ENCODE measurements around the gene SCARB2.

The SCARB2 gene

DNA sequence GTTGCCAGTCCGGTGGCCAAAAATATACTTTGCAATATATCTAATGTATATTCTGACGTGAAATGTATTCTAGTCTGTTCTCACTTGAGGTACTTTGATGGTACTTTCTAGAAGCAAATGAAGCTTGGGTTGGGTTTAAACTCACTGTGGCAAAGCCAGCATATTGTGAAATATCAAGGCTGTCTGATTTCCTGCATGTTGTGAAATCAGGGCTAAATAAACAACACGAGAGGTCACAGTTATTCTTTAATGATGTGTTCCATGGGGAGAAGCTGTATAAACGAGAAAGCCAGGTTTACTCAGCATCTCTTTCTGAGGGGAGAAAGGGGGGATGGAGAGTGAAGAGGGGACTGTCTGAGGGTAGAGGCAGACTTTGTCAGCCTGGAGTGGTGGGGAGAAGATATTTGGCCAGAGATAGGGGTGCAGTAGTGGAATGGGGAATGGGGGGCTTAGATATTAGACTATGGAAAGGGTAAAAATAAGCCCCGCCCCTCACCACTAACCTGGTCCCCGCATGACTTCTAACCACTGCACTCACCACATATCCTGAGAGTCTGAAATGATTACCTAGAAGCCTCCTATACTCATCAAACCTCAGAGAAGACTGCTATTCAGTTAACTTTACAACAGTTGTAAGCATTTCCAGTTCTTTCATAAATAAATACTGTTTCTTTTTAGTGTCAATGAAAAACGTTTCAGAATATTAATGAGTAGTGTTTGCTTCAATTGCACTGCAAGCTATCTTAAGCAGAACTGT is 5.9 kb upstream of the SCARB2 start:
- DNase-seq, result no peak

DNA sequence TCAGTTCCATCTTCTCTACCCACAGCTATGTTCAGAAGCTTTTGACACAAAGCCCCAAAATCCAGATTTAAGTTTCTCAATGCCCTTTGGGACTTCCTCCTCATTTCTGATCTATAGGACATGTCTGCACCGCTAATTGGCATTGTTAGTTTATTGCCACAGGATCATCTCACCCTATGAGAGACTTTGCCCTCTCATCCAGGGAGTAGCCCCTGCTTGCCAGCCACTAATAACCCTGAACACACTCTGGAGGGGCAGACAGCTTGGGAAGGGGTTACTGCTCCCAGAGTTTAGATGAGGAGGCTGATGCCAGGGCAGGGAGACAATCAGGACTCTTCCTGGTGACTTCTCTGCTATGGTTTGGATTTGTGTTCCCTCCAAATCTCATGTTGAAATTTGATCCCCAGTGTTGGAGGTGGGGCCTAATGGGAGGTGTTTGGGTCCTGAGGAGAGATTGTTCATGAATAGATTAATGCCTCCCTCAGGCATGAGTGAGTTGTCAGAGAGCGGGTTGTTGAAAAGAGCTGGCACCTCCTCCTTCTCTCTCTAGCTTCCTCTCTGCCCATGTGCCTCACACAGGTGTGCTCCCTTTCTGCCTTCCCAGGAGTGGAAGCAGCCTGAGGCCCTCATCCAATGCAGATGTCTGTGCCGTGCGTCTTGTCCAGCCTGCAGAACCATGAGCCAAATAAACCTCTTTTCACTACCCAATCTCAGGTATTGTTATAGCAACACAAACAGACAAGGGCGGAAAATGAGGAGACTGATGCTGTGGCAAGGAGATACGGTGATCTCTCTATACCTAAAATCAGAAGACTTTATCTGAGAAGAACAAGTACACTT is 3.6 kb upstream of the SCARB2 start:
- no peak for DNase-seq

- DNase-seq, result no peak
Observed at GRCh38 chr4:76216524-76216923, 2.9 kb upstream of the SCARB2 start.

DNA sequence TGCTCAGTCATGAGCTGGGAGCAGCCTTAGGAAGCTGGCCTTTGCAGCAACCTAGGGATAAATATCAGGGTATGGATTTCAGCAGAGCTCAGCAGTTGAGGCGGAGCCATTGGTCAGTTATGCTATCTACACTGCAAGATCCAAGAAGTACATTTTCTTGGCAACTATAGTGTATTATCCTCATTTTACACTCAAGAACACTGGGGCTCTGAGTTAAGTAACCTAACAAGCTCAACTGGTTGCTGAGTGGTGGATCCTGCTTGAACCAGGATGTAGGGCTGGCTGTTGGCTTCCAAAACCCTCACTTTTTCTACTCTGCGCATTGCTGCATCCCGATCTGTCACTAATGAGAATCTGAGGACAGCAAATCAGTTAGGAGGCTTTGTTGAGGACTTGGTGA is 1.5 kb upstream of the SCARB2 start:
- no peak for DNase-seq

- no peak for DNase-seq
Observed at GRCh38 chr4:76214177-76214675, 602 bp upstream of the SCARB2 start.

GRCh38 chr4:76212851-76213414 is 691 bp downstream of the SCARB2 start:
- peak; percentile 61 for DNase-seq

- no peak for DNase-seq
Observed at GRCh38 chr4:76211769-76212708, 1.6 kb downstream of the SCARB2 start.

- DNase-seq, result no peak
Observed at GRCh38 chr4:76210452-76210851, 3.2 kb downstream of the SCARB2 start.

DNA sequence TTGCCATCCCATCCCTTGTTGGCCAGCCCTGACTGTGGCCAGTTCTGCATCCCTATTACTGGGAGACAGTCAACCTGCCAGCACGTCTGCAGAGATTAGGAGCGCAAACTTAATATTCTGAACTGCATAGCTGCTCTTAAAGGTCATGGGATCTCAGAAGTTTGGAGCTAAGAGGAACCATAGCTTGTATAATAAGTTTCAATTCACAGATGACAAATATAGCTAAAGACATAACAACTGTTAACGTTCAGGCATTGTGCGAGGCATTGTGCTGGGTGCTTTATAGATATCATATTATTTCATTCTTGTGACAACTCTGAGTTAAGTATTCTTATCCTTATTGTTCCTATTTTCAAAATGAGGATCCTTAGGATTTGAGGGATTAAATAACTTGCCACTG is 3.7 kb downstream of the SCARB2 start:
- DNase-seq, result no peak

GRCh38 chr4:76208005-76208765 is 5.4 kb downstream of the SCARB2 start:
- DNase-seq, result no peak

GRCh38 chr4:76207549-76207948 is 6.1 kb downstream of the SCARB2 start:
- no peak for DNase-seq

DNA sequence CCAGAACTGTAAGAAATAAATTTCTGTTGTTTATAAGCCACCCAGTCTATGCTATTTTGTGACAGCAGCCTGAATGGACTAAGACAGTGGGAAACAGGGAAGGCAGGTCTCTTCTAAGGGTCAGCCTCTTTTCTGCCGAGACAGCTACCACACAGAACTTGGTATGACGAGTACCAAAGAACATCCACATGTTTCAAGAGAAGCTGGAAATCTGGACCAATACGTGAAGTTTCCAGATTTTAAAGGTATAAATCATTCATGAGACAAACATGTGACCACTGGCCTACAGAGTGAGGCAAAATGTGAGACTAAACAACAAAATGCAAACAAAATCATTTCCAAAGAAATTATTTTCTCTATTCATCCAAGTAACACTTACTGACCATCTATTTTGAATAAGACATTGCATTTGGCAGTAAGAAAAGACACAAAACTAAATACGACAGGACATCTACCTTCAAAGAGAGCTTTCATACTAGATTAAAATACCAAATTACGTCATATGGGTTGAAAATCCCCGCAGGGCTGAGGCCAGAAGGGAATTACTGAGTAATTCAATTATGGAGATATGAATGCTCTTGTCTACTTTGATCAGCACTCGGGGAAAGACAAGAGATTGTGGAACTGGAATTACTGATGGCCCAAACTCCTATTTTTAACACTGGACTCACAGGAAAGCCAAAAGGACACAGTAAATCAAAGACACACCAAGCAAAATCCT is 7.2 kb downstream of the SCARB2 start:
- no peak for DNase-seq

DNA sequence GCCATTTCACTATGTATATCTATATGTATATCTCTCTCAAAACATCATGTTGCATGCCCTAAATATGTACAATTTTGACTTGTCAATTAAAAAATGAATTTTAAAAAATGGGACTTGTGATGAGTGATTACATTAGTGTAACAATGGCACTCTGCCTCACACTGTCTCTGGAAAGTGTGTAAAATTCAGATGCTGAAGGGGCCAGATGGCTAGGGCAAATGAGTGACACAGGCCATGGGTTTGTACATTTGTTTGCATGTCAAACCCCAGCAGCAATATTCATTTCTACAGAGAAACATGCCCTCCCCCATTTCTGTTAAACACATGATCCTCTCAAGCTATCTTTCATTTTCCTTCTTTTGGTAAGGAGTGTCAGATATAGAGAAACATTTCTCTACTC is 8.1 kb downstream of the SCARB2 start:
- no peak for DNase-seq

GRCh38 chr4:76204936-76205335 is 8.7 kb downstream of the SCARB2 start:
- DNase-seq, result no peak

DNA sequence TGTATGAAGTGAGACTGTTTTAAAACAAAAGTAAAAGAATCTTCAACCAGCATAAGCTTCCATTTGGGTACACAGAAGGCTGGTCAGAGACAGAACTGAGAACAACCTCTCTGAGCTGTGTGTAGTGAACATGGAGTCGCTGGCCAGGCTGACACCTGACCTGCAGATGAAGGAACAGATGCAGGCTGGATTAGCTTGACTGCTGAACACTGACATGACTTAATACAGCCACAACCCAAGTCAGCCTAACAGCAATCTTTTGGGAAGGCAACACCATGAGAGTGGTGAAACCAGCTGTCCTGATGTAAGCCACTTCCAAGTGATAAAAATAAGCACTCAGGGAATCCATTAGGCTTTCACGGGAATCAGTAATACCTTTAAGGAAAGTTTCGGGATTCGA is 10.1 kb downstream of the SCARB2 start:
- no peak for DNase-seq

DNA sequence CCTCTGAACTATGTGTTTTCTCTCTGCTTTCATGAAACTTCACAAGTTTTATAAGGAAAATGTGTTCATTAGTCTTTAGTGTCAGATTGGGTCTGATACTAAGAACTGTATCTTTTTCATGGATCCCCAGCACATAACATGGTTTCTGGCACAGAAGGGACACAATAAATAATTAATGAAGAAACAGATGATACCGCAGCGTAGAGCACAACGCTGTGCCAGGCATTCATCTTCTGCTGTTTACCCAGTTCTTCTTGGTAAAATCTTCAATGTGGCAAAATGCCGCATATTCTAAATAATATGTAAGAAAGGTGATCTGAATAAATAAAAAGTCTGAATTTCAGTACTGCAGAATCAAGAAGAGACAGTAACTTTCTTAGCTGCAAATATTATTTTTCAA is 12.3 kb downstream of the SCARB2 start:
- no peak for DNase-seq

DNA sequence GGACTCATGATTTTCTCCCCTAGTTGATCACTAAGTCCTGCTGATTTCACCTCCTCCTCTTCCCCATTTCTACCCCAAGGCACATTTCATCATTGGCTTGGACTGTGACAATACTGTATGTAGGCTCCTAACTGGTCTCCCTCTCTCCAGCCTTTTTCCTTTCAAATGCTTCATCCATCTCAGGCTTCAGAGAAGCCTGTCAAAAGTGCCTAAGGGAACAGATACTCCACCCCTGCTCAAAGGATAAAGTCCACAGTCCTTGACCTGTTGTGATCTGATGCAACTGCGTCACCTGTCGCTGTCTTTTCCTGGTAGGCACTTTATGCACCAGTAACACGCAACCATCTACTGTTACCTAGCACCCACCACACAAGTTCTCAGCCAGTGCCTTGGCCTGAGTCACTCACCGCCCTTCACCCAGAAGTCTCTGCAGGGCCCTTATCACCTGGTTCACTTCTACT is 12.8 kb downstream of the SCARB2 start:
- DNase-seq, result no peak

DNA sequence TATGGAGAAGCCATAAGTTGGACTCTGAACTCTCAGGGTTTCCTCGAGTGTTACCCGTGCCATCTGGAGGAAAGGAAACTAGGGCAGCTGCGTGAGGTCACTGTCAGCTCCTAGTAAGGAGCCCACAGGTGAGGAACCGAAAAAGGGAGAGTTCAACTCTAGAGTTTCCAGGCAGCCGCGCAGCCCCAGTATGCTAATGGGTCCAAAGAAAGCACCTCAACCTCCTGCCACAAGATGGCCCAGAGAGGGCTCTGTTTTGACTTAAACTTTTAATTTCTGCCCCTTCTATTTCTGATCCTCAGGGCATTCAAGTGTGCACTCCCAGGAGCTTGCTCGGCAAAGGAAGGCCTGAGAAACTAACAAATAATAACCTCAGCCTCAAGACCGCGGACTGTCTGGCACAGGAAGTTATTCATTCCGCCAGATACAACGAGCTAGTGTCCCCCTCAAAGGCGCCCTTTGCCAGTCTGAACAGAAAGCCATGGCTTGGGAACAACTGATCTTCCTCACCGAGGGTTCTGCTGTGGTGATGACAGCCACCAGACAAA is 13.9 kb downstream of the SCARB2 start:
- peak; percentile 15 for DNase-seq

GRCh38 chr4:76198411-76199237 is 15.0 kb downstream of the SCARB2 start:
- DNase-seq, result peak; percentile 7

GRCh38 chr4:76197971-76198410 is 15.6 kb downstream of the SCARB2 start:
- no peak for DNase-seq
